HL-60 (cell line): ENCODE results near the gene ANKRD53.

Experiments
- DNase-seq, 2 experiments: peaks; one replicate each; pipeline ENCODE4 v3.0.0-alpha.2; 2010 to 2020; ENCODE audit warnings: low read depth in 1 of 2, low spot score in 1 of 2
- H3K27ac ChIP-seq: fragments of 250-450 bp; sonication (Bioruptor Pico); replicated peaks from 2 replicates; pipeline ENCODE4 v1.5.1; 2020; ENCODE audit warnings: mild to moderate bottlenecking, moderate library complexity
- H3K27me3 ChIP-seq: fragments of 250-450 bp; sonication (Bioruptor Pico); 2 replicates; pipeline ENCODE4 v1.5.1; 2021; ENCODE audit warnings: mild to moderate bottlenecking, moderate library complexity; ENCODE audit not compliant: insufficient read depth, poor library complexity, severe bottlenecking
- H3K4me3 ChIP-seq: replicated peaks from 2 replicates; pipeline ENCODE4 v1.5.1; 2011; ENCODE audit warnings: mild to moderate bottlenecking, control low read depth, low read length; ENCODE audit not compliant: insufficient read depth
- GABPA ChIP-seq: IDR thresholded peaks from 2 replicates; pipeline ENCODE4 v1.6.1; 2012; ENCODE audit warnings: low read depth
- POLR2AphosphoS5 ChIP-seq: IDR thresholded peaks from 2 replicates; pipeline ENCODE4 v1.6.1; 2012; ENCODE audit warnings: low read depth
- SPI1 ChIP-seq: IDR thresholded peaks from 2 replicates; pipeline ENCODE4 v1.6.1; 2012; ENCODE audit warnings: low read depth, mild to moderate bottlenecking, borderline replicate concordance
- TF ChIP-seq, protein P1 (sequence below): IDR thresholded peaks from 2 replicates; pipeline ENCODE4 v1.6.1; 2012; ENCODE audit warnings: low read depth; ENCODE audit not compliant: insufficient replicate concordance
- TF ChIP-seq, protein P2 (sequence below): IDR thresholded peaks from one replicate; pipeline ENCODE4 v1.5.1; 2011; ENCODE audit warnings: low read length, control low read depth, inconsistent platforms; ENCODE audit not compliant: insufficient read depth

The ANKRD53 gene

DNA sequence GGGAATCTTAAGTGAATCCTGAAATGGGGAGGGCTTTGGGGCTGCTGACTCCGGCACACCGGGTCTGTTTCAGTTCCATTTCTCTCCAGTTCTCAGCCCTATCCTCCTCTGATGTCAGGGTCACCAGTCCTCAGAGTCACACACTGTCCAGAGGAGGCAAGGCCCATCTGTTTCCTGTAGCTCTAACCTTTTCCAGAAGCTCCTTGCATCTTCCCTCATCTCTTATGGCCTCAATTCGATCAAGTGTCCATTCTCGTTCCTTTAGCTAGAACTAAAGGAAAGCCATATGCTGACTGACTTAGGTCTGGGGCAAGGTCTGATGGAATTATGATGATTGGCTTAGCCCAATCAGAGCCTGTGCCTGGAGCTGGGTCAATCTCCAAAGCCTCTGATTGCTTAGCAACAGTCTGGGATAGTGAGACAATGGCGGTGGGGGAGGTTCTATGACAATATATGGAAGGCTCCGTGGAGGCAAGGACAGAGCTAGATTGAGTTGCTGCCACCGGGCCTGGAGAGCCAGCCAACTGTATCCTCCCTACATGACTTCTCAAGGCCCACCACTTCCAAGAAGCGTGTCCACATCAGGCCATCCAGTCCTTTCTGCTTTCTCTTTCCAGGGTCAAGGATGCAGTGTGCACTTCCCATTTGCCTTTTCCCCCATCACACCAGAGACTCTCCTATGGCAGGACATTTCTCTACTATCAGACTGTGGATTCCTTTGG lies 5.2 kb downstream of the ANKRD53 start:
- DNase-seq = no peak
- TF ChIP-seq GABPA (no peak), SPI1 (no peak), POLR2AphosphoS5 (no peak)
- TF ChIP-seq, protein P1, sequence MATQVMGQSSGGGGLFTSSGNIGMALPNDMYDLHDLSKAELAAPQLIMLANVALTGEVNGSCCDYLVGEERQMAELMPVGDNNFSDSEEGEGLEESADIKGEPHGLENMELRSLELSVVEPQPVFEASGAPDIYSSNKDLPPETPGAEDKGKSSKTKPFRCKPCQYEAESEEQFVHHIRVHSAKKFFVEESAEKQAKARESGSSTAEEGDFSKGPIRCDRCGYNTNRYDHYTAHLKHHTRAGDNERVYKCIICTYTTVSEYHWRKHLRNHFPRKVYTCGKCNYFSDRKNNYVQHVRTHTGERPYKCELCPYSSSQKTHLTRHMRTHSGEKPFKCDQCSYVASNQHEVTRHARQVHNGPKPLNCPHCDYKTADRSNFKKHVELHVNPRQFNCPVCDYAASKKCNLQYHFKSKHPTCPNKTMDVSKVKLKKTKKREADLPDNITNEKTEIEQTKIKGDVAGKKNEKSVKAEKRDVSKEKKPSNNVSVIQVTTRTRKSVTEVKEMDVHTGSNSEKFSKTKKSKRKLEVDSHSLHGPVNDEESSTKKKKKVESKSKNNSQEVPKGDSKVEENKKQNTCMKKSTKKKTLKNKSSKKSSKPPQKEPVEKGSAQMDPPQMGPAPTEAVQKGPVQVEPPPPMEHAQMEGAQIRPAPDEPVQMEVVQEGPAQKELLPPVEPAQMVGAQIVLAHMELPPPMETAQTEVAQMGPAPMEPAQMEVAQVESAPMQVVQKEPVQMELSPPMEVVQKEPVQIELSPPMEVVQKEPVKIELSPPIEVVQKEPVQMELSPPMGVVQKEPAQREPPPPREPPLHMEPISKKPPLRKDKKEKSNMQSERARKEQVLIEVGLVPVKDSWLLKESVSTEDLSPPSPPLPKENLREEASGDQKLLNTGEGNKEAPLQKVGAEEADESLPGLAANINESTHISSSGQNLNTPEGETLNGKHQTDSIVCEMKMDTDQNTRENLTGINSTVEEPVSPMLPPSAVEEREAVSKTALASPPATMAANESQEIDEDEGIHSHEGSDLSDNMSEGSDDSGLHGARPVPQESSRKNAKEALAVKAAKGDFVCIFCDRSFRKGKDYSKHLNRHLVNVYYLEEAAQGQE = no peak
- TF ChIP-seq, protein P2, sequence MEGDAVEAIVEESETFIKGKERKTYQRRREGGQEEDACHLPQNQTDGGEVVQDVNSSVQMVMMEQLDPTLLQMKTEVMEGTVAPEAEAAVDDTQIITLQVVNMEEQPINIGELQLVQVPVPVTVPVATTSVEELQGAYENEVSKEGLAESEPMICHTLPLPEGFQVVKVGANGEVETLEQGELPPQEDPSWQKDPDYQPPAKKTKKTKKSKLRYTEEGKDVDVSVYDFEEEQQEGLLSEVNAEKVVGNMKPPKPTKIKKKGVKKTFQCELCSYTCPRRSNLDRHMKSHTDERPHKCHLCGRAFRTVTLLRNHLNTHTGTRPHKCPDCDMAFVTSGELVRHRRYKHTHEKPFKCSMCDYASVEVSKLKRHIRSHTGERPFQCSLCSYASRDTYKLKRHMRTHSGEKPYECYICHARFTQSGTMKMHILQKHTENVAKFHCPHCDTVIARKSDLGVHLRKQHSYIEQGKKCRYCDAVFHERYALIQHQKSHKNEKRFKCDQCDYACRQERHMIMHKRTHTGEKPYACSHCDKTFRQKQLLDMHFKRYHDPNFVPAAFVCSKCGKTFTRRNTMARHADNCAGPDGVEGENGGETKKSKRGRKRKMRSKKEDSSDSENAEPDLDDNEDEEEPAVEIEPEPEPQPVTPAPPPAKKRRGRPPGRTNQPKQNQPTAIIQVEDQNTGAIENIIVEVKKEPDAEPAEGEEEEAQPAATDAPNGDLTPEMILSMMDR = no peak
- no peak overlapping the region for H3K27ac ChIP-seq
- no peaks in the 10 kb centered on the region for H3K27me3 ChIP-seq
- no peak overlapping the region for H3K4me3 ChIP-seq

DNA sequence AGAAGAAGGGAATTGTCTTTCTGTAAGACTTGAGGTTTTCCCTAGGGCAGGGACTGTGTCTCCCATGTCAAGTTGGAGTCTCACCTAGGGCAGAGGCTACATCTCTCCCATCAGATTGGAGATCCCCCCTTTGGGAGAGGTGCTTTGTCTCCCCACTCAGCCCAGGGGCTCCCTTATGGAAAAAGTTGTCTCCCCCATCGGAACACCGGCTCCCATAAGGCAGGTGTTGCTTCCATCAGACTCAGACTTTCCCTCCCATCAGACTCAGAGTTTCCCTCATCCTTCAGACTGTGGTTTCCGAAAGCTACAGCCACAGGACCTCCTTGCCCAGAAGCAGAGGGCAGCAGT lies 5.8 kb downstream of the ANKRD53 start:
- H3K27me3 ChIP-seq = no peaks in the 10 kb centered on the region
- H3K4me3 ChIP-seq = no peak overlapping the region
- DNase-seq = no peak
- H3K27ac ChIP-seq = no peak overlapping the region
- TF ChIP-seq SPI1 (no peak), POLR2AphosphoS5 (no peak), GABPA (no peak)
- TF ChIP-seq, protein P1 = no peak
- TF ChIP-seq, protein P2 = no peak

DNA sequence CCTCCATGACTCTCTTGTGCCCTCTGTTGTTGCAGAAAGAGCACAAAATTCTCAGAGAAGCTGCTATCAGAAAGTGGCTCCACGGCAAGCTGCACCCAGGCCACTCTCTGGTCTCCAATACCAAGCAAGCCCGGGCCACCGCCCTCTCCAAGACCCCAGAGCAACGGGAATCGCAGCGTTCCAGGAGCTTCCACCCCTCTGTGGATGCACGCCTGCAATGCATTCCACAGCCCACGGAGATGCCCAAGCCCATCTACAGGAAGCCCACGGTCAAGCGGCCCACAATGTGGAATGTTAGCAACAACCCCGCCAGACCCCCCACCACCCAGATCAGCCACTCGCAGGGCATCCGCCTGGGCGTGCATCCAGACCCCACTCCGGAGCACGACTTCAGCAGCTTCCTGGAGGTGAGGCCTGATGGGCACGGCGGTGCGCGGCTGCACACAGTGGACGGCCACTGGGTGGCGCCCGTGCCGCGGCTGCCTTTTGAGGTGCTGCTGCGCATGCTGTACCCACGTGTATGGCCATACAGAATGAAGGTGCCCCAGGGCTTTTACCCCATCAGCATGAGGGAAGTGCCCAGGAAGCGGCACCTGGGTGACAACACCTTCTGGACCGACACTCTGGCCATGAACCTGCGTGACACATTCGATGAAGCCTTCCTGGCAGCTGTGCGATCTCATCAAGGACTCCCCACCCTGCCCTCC lies 6.3 kb downstream of the ANKRD53 start:
- DNase-seq = peak; percentile 67 to 74
- Histone ChIP-seq H3K27ac (no peak overlapping the region), H3K4me3 (no peak overlapping the region), H3K27me3 (no peaks in the 10 kb centered on the region)
- TF ChIP-seq, protein P2 = peak; percentile 73
- TF ChIP-seq, protein P1 = no peak
